Natural killer cell (primary cell): Measurements from ENCODE around the gene ARL3. TPM values are rescaled to one million over a fixed set of nuclear protein-coding genes. Genes with fewer than 3 reads are reported as not detected.
A peak's percentile ranks its signal among the peaks of the same experiment; 100 is the strongest.

Experiments used
- ATAC-seq, 3 donors: fragments of 150-1000 bp in 2 of 3; fragments of 200-7000 bp in 1 of 3; cut with Tn5 transposase; 1 replicate in 1 of 3; 2 replicates in 2 of 3; pipeline ENCODE4 v1.10.0; 2021; ENCODE audit warnings: mild to moderate bottlenecking in 2 of 3, moderate library complexity in 2 of 3
- DNase-seq, 2 donors: peaks; one replicate each; pipeline versions ENCODE4 v3.0.0 to v3.0.0-alpha.2; 2013 to 2021; ENCODE audit warnings: mixed read lengths in 1 of 2
- H3K27ac ChIP-seq: one replicate; pipeline ENCODE4 v1.5.1; 2013; ENCODE audit warnings: mild to moderate bottlenecking, low read length
- H3K27me3 ChIP-seq: one replicate; pipeline ENCODE4 v1.6.1; 2013; ENCODE audit warnings: low read length; ENCODE audit not compliant: control insufficient read depth, insufficient read depth
- H3K36me3 ChIP-seq: one replicate; pipeline ENCODE4 v1.6.1; 2013; ENCODE audit warnings: low read length; ENCODE audit not compliant: control insufficient read depth, insufficient read depth
- H3K4me1 ChIP-seq: one replicate; pipeline ENCODE4 v1.6.1; 2013; ENCODE audit warnings: low read length; ENCODE audit not compliant: control insufficient read depth, insufficient read depth
- H3K4me3 ChIP-seq: one replicate; pipeline ENCODE4 v1.5.1; 2013; ENCODE audit warnings: low read length
- H3K9me3 ChIP-seq: one replicate; pipeline ENCODE4 v1.6.1; 2013; ENCODE audit warnings: low read length; ENCODE audit not compliant: control insufficient read depth, insufficient read depth
- H3K27ac Mint-ChIP-seq, 2 donors: one replicate each; pipeline ENCODE4 v1.8.0; 2022; ENCODE audit warnings: mild to moderate bottlenecking in 2 of 2, mixed read lengths in 2 of 2, moderate library complexity in 1 of 2
- H3K27me3 Mint-ChIP-seq, 2 donors: one replicate each; pipeline ENCODE4 v1.8.0; 2022; ENCODE audit warnings: low read depth in 2 of 2, mixed read lengths in 2 of 2
- H3K36me3 Mint-ChIP-seq: one replicate; pipeline ENCODE4 v1.8.0; 2022; ENCODE audit warnings: mixed read lengths
- H3K4me1 Mint-ChIP-seq, 2 donors: one replicate each; pipeline ENCODE4 v1.8.0; 2022; ENCODE audit warnings: mixed read lengths in 2 of 2
- H3K4me3 Mint-ChIP-seq: one replicate; pipeline ENCODE4 v1.8.0; 2022; ENCODE audit warnings: mild to moderate bottlenecking, moderate library complexity, mixed read lengths
- H3K9me3 Mint-ChIP-seq, 2 donors: one replicate each; pipeline ENCODE4 v1.8.0; 2022; ENCODE audit warnings: mixed read lengths in 2 of 2
- CTCF ChIP-seq: fragments of 200-600 bp; IDR thresholded peaks from one replicate; pipeline ENCODE4 v1.8.0; 2022; ENCODE audit warnings: antibody characterized with exemption
- WGBS: methylation state at CpG from one replicate; pipeline ENCODE4 v1.1.7; 2013; ENCODE audit warnings: missing lambda C conversion rate; ENCODE audit not compliant: insufficient coverage; 5-methylcytosine and 5-hydroxymethylcytosine counted together
- intact Hi-C: fragments of 100-400 bp; cut with micrococcal nuclease; formaldehyde crosslinking; loops from one replicate; pipeline ENCODE4 v1.14.2; 2022
- total RNA-seq, 4 donors: library from RNA; stranded (reverse); fragments of 120-200 nt in 1 of 4; gene quantifications; one replicate each; pipeline versions ENCODE4 v1.2.3 to v1.2.4, GENCODE V29; 2013 to 2022

Gene ARL3, protein sequence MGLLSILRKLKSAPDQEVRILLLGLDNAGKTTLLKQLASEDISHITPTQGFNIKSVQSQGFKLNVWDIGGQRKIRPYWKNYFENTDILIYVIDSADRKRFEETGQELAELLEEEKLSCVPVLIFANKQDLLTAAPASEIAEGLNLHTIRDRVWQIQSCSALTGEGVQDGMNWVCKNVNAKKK
- 1 to 10 TPM; 1.4 to 1.7 (median 1.5) TPM for total RNA-seq
- total RNA-seq (2013): 2.2 TPM

DNA sequence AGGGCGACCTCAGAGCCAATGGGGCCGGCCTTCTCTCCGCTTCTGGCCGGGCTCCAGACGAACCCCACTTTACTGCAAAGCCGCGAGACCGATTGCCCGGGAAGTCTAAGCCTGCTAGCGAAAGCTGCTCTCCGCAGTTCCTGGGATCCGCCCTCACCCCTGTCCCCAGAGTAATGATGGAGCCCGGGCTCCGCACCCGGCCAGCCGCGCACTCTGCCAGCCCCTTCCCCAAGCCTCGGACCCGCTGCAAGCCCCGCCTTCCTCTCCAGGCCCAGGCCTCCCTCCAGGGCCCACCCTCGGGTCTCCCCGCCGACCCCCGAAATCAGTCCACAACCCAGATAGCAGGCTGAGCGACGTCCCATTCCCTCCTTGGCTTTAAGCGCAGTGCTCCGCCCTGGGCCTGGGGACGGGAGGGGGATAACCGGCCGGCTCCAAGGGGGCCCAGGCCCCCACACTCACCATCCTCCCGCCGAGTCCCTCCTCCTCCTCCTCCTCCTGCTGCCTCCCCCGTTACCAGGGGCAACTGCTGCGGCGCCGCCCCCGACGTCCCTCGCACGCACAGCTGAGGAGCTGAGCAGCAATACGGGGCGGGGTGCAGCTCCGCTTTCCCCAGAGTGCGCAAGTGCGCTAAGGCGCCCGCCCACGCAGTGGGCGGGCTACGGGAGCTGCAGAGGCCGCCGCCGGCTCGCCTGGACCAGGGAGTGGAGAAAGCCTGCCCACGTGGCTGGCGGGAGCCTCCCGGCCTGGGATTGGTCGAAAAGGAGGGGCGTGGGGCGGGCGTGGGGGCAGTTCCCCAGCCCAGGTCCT lies at the start of gene ARL3:
TSS of gene ARL3 (minus strand) at position 584 of the 807 bp plus-strand sequence. CDS start at position 462, 122 bp downstream.
- peak within 1 kb of the TSS; percentile 82 for H3K4me3 Mint-ChIP-seq
- intact Hi-C loops: loop anchor here (1.0 to 5.0 kb wide), 4 partner anchors 29 to 212 kb away; partner anchors contain the start of genes ACTR1A, SUFU and WBP1L
- H3K4me3 ChIP-seq: peak within 1 kb of the TSS; percentile 99
- peak within 1 kb of the TSS; percentile 89 for H3K27ac ChIP-seq
- no peaks in the 10 kb centered on the region for H3K36me3 Mint-ChIP-seq
- peak; percentile 92 to 98 (median 94) for ATAC-seq
- peaks cover 15% of the 10 kb centered on the region for H3K4me1 ChIP-seq
- no peaks in the 10 kb centered on the region for H3K9me3 ChIP-seq
- WGBS: 0% methylated on average over 62 of the region's 62 CpGs
- TF ChIP-seq CTCF: peak; percentile 67
- no peaks in the 10 kb centered on the region for H3K9me3 Mint-ChIP-seq
- H3K27me3 ChIP-seq: no peaks in the 10 kb centered on the region
- peak within 1 kb of the TSS; percentile 79 to 96 for H3K27ac Mint-ChIP-seq
- peaks cover 4% of the 10 kb centered on the region for H3K36me3 ChIP-seq
- peaks cover 17 to 34% of the 10 kb centered on the region in 2 donors for H3K4me1 Mint-ChIP-seq
- no peaks in the 10 kb centered on the region for H3K27me3 Mint-ChIP-seq
- peak; percentile 82 to 97 for DNase-seq

- peak overlapping the region in 1 of 2 donors; percentile 58 for H3K27ac Mint-ChIP-seq
- Histone ChIP-seq H3K36me3 (peaks cover 3% of the 10 kb centered on the region), H3K27ac (no peak overlapping the region), H3K27me3 (no peaks in the 10 kb centered on the region), H3K4me1 (peaks cover 6% of the 10 kb centered on the region), H3K9me3 (no peaks in the 10 kb centered on the region), H3K4me3 (no peak overlapping the region)
- intact Hi-C loops: no loop called here
- ATAC-seq (no peak), DNase-seq (no peak)
- H3K27me3 Mint-ChIP-seq: no peaks in the 10 kb centered on the region
- peaks cover 0 to 3% of the 10 kb centered on the region in 2 donors for H3K9me3 Mint-ChIP-seq
- H3K4me3 Mint-ChIP-seq: no peak overlapping the region
- 94% methylated on average over 7 of the region's 7 CpGs for WGBS
- H3K36me3 Mint-ChIP-seq: no peaks in the 10 kb centered on the region
- TF ChIP-seq CTCF: no peak
- peaks cover 58 to 67% of the 10 kb centered on the region in 2 donors for H3K4me1 Mint-ChIP-seq
Measured at GRCh38 chr10:102763037-102763607, 48.9 kb upstream of the ARL3 start.

GRCh38 chr10:102762401-102763015 lies 48.3 kb upstream of the ARL3 start:
- WGBS: 97% methylated on average over 5 of the region's 7 CpGs
- no peak overlapping the region for H3K4me3 ChIP-seq
- H3K4me1 ChIP-seq: peaks cover 8% of the 10 kb centered on the region
- Mint-ChIP-seq H3K4me3 (no peak overlapping the region), H3K4me1 (peaks cover 55 to 62% of the 10 kb centered on the region in 2 donors), H3K9me3 (peaks cover 0 to 3% of the 10 kb centered on the region in 2 donors), H3K27me3 (no peaks in the 10 kb centered on the region), H3K36me3 (no peaks in the 10 kb centered on the region), H3K27ac (peak overlapping the region in 1 of 2 donors; percentile 58)
- no peak overlapping the region for H3K27ac ChIP-seq
- intact Hi-C loops: no loop called here
- H3K9me3 ChIP-seq: no peaks in the 10 kb centered on the region
- ATAC-seq (no peak), DNase-seq (no peak)
- no peak for TF ChIP-seq CTCF
- no peaks in the 10 kb centered on the region for H3K27me3 ChIP-seq
- peaks cover 3% of the 10 kb centered on the region for H3K36me3 ChIP-seq
